HL-60 (cell line): Measurements from ENCODE around the gene FAM47B.

Source experiments
- DNase-seq, 2 experiments: peaks; one replicate each; pipeline ENCODE4 v3.0.0-alpha.2; 2010 to 2020; ENCODE audit warnings: low read depth in 1 of 2, low spot score in 1 of 2
- H3K27ac ChIP-seq: fragments of 250-450 bp; sonication (Bioruptor Pico); replicated peaks from 2 replicates; pipeline ENCODE4 v1.5.1; 2020; ENCODE audit warnings: mild to moderate bottlenecking, moderate library complexity
- H3K27me3 ChIP-seq: fragments of 250-450 bp; sonication (Bioruptor Pico); 2 replicates; pipeline ENCODE4 v1.5.1; 2021; ENCODE audit warnings: mild to moderate bottlenecking, moderate library complexity; ENCODE audit not compliant: insufficient read depth, poor library complexity, severe bottlenecking
- H3K4me3 ChIP-seq: replicated peaks from 2 replicates; pipeline ENCODE4 v1.5.1; 2011; ENCODE audit warnings: mild to moderate bottlenecking, control low read depth, low read length; ENCODE audit not compliant: insufficient read depth
- GABPA ChIP-seq: IDR thresholded peaks from 2 replicates; pipeline ENCODE4 v1.6.1; 2012; ENCODE audit warnings: low read depth
- POLR2AphosphoS5 ChIP-seq: IDR thresholded peaks from 2 replicates; pipeline ENCODE4 v1.6.1; 2012; ENCODE audit warnings: low read depth
- SPI1 ChIP-seq: IDR thresholded peaks from 2 replicates; pipeline ENCODE4 v1.6.1; 2012; ENCODE audit warnings: low read depth, mild to moderate bottlenecking, borderline replicate concordance
- long read RNA-seq: library from polyadenylated mRNA; unstranded; transcript quantifications from one replicate; pipeline ENCODE4 v2.0.0, GENCODE V29; 2020
- TF ChIP-seq, protein P1 (sequence below): IDR thresholded peaks from 2 replicates; pipeline ENCODE4 v1.6.1; 2012; ENCODE audit warnings: low read depth; ENCODE audit not compliant: insufficient replicate concordance
- TF ChIP-seq, protein P2 (sequence below): IDR thresholded peaks from one replicate; pipeline ENCODE4 v1.5.1; 2011; ENCODE audit warnings: low read length, control low read depth, inconsistent platforms; ENCODE audit not compliant: insufficient read depth

Gene FAM47B
- long read RNA-seq, result 0 reads

DNA sequence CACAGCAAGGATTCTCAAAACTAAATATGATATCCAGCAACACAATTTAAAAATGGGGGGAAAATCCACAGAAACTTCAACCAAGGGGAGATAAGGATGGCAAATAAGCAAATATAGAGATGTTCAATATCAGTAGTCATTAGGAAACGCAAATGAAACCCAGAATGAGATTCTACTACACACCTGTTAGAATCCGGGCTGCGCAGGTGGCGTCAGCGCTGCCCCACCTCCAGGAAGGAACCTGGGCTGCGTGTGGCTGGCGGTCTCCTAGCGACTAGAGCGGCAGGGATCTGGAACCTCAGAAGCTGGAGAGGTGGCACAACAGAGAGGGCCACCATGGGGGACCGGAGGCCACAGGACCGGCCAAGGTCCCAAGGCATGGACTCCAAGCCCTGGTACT is at the start of gene FAM47B:
TSS of gene FAM47B (plus strand) at position 301 of the 400 bp plus-strand sequence. CDS start at position 337, 36 bp downstream.
- DNase-seq, result no peak
- H3K27ac ChIP-seq, result no peak within 1 kb of the TSS
- H3K27me3 ChIP-seq, result no peaks in the 10 kb centered on the region
- TF ChIP-seq, protein P1, sequence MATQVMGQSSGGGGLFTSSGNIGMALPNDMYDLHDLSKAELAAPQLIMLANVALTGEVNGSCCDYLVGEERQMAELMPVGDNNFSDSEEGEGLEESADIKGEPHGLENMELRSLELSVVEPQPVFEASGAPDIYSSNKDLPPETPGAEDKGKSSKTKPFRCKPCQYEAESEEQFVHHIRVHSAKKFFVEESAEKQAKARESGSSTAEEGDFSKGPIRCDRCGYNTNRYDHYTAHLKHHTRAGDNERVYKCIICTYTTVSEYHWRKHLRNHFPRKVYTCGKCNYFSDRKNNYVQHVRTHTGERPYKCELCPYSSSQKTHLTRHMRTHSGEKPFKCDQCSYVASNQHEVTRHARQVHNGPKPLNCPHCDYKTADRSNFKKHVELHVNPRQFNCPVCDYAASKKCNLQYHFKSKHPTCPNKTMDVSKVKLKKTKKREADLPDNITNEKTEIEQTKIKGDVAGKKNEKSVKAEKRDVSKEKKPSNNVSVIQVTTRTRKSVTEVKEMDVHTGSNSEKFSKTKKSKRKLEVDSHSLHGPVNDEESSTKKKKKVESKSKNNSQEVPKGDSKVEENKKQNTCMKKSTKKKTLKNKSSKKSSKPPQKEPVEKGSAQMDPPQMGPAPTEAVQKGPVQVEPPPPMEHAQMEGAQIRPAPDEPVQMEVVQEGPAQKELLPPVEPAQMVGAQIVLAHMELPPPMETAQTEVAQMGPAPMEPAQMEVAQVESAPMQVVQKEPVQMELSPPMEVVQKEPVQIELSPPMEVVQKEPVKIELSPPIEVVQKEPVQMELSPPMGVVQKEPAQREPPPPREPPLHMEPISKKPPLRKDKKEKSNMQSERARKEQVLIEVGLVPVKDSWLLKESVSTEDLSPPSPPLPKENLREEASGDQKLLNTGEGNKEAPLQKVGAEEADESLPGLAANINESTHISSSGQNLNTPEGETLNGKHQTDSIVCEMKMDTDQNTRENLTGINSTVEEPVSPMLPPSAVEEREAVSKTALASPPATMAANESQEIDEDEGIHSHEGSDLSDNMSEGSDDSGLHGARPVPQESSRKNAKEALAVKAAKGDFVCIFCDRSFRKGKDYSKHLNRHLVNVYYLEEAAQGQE, result no peak
- TF ChIP-seq POLR2AphosphoS5 (no peak), GABPA (no peak), SPI1 (no peak)
- TF ChIP-seq, protein P2, sequence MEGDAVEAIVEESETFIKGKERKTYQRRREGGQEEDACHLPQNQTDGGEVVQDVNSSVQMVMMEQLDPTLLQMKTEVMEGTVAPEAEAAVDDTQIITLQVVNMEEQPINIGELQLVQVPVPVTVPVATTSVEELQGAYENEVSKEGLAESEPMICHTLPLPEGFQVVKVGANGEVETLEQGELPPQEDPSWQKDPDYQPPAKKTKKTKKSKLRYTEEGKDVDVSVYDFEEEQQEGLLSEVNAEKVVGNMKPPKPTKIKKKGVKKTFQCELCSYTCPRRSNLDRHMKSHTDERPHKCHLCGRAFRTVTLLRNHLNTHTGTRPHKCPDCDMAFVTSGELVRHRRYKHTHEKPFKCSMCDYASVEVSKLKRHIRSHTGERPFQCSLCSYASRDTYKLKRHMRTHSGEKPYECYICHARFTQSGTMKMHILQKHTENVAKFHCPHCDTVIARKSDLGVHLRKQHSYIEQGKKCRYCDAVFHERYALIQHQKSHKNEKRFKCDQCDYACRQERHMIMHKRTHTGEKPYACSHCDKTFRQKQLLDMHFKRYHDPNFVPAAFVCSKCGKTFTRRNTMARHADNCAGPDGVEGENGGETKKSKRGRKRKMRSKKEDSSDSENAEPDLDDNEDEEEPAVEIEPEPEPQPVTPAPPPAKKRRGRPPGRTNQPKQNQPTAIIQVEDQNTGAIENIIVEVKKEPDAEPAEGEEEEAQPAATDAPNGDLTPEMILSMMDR, result no peak
- no peak within 1 kb of the TSS for H3K4me3 ChIP-seq

DNA sequence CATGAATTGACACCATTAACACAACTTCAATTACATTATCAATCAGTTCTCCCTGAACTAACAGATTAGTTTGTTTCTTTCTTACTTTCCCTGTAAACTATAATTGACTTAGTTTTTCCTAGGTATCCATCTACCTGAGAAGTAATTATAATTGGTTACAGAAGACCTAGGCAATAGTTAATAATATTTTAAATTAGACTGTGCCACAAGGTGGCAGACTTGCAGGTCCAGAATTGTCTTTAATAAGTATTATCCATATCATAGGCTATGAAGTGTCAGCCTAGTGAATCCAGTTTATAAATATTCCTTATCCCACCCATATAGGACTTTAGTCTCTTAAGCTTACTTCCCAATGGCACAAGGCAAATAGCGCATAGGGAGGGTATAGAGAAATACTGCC is 48.9 kb upstream of the FAM47B start:
- H3K4me3 ChIP-seq, result no peak overlapping the region
- TF ChIP-seq POLR2AphosphoS5, result no peak
- TF ChIP-seq, protein P2, result no peak
- no peak for DNase-seq
- no peak overlapping the region for H3K27ac ChIP-seq
- H3K27me3 ChIP-seq, result no peaks in the 10 kb centered on the region

DNA sequence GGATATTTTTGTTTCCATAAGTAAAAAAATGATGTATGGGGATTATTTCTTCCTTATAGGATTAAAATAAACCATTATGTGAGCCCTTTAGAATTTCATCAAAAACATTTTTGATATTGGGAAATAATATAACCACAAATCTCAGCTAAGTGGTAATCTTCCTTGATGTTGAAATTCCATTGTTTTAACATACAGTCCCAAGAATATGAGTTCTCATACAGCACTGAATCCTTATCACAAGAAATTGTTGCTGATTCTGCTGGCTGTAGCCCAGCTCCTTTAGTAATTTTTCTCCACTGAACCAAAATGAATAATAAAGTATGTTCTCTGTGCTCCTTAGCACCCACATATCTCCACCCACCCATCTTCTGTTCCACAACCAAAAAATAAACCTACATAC is 41.9 kb upstream of the FAM47B start:
- Histone ChIP-seq H3K4me3 (no peak overlapping the region), H3K27me3 (no peaks in the 10 kb centered on the region), H3K27ac (no peak overlapping the region)
- DNase-seq, result no peak
- TF ChIP-seq POLR2AphosphoS5 (no peak), SPI1 (no peak)
- TF ChIP-seq, protein P2, result no peak
- TF ChIP-seq, protein P1, result no peak

DNA sequence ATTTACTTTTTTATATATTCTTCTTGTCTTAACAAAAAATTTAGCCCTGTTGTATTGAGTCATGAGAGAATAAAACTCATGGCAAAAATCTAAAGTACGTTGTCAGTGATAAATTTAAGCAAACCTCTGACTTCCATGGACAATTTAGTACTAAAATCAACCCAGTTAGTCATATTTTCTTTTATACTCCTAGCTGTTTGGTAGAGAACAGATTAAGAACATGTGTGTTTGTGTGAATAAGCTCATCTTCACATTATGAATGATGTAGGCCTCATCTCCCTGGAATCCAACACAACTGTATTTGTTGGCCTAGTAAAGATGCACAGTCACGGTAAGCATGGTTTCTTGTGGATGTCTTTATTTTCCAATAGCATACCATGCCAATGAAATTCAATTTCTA is 40.8 kb upstream of the FAM47B start:
- no peak for DNase-seq
- Histone ChIP-seq H3K4me3 (no peak overlapping the region), H3K27me3 (no peaks in the 10 kb centered on the region), H3K27ac (no peak overlapping the region)
- TF ChIP-seq, protein P1, result no peak
- TF ChIP-seq POLR2AphosphoS5, result no peak
- TF ChIP-seq SPI1, result no peak
- TF ChIP-seq GABPA, result no peak
- TF ChIP-seq, protein P2, result no peak
